ENCODE data around the gene MED27.

Gene MED27

GRCh38 chr9:131874916-131875670, 204.6 kb downstream of the MED27 start:
- H3K4me3 ChIP-seq (ENCODE audit: low read depth, low read length): no peak overlapping the region
- in situ Hi-C loops (cut with HindIII; ENCODE audit: low sequenced_read_pairs): loop anchor here (10.0 kb wide), 1 partner anchor 90 kb away; no protein-coding TSS in a partner anchor
- no peak for DNase-seq (ENCODE audit: low read depth)
- TF ChIP-seq CTCF (IDR thresholded peaks at IDR 0.05; ENCODE audit: low read depth, low read length, missing control alignments): no peak

GRCh38 chr9:131874447-131874846, 205.2 kb downstream of the MED27 start:
- no peak overlapping the region for H3K4me3 ChIP-seq (ENCODE audit: low read depth, low read length)
- no peak for DNase-seq (ENCODE audit: low read depth)
- TF ChIP-seq CTCF (IDR thresholded peaks at IDR 0.05; ENCODE audit: low read depth, low read length, missing control alignments): no peak
- in situ Hi-C loops (cut with HindIII; ENCODE audit: low sequenced_read_pairs): loop anchor here (10.0 kb wide), 1 partner anchor 90 kb away; no protein-coding TSS in a partner anchor

- no peak for DNase-seq (ENCODE audit: low read depth)
- no peak for TF ChIP-seq CTCF (IDR thresholded peaks at IDR 0.05; ENCODE audit: low read depth, low read length, missing control alignments)
- H3K4me3 ChIP-seq (ENCODE audit: low read depth, low read length): no peak overlapping the region
- in situ Hi-C loops (cut with HindIII; ENCODE audit: low sequenced_read_pairs): loop anchor here (10.0 kb wide), 1 partner anchor 91 kb away; no protein-coding TSS in a partner anchor
Measured at GRCh38 chr9:131873891-131874440, 205.7 kb downstream of the MED27 start.

- in situ Hi-C loops (cut with HindIII; ENCODE audit: low sequenced_read_pairs): loop anchor here (10.0 kb wide), 1 partner anchor 91 kb away; no protein-coding TSS in a partner anchor
- no peak overlapping the region for H3K4me3 ChIP-seq (ENCODE audit: low read depth, low read length)
- no peak for TF ChIP-seq CTCF (IDR thresholded peaks at IDR 0.05; ENCODE audit: low read depth, low read length, missing control alignments)
- no peak for DNase-seq (ENCODE audit: low read depth)
Measured at GRCh38 chr9:131873335-131873734, 206.3 kb downstream of the MED27 start.

GRCh38 chr9:131872702-131873101, 207.0 kb downstream of the MED27 start:
- no peak overlapping the region for H3K4me3 ChIP-seq (ENCODE audit: low read depth, low read length)
- DNase-seq (ENCODE audit: low read depth): no peak
- in situ Hi-C loops (cut with HindIII; ENCODE audit: low sequenced_read_pairs): loop anchor here (10.0 kb wide), 1 partner anchor 92 kb away; no protein-coding TSS in a partner anchor
- no peak for TF ChIP-seq CTCF (IDR thresholded peaks at IDR 0.05; ENCODE audit: low read depth, low read length, missing control alignments)

GRCh38 chr9:131872006-131872405, 207.7 kb downstream of the MED27 start:
- in situ Hi-C loops (cut with HindIII; ENCODE audit: low sequenced_read_pairs): loop anchor here (10.0 kb wide), 1 partner anchor 93 kb away; no protein-coding TSS in a partner anchor

More at GRCh38 chr9:131872006-131872405, 207.7 kb downstream of the MED27 start:
- no peak overlapping the region for H3K4me3 ChIP-seq (ENCODE audit: low read depth, low read length)
- peak; percentile 32 for TF ChIP-seq CTCF (IDR thresholded peaks at IDR 0.05; ENCODE audit: low read depth, low read length, missing control alignments)
- DNase-seq (ENCODE audit: low read depth): no peak
